Peyer's patch (tissue), 4 donors: ENCODE measurements around the gene TRAPPC5.

ENCODE experiments used
- CTCF ChIP-seq, 6 experiments: fragments of 450-650 bp in 4 of 6; fragments of 200-600 bp in 2 of 6; sonication (generic) in 1 of 6; IDR thresholded peaks; one replicate each; pipeline ENCODE4 v1.5.1; 2017 to 2019; ENCODE audit warnings: antibody characterized with exemption in 6 of 6, mild to moderate bottlenecking in 3 of 6, moderate library complexity in 1 of 6
- POLR2A ChIP-seq, 2 donors: fragments of 450-650 bp; IDR thresholded peaks; one replicate each; pipeline ENCODE4 v1.5.1; 2017; ENCODE audit warnings: antibody characterized with exemption in 2 of 2, mild to moderate bottlenecking in 2 of 2, moderate library complexity in 2 of 2

GRCh38 chr19:7725791-7726190 lies 45.2 kb downstream of the TRAPPC5 start:
- TF ChIP-seq CTCF (IDR thresholded peaks at IDR 0.05) (no peak), POLR2A (IDR thresholded peaks at IDR 0.05) (no peak)
